NCI-H2107 treated with DMSO at 0.1 percent for 48 hours (cell line): ENCODE results near the gene STIM2.

Source experiments
- DNase-seq: peaks from one replicate; lab custom pipeline; 2025; ENCODE audit not compliant: unreplicated experiment; lab: John Stamatoyannopoulos, UW

STIM2 gene

GRCh38 chr4:26996745-26997144 is 136.1 kb downstream of the STIM2 start:
- DNase-seq, result no peak

- no peak for DNase-seq
Observed at GRCh38 chr4:26999689-27000088, 139.0 kb downstream of the STIM2 start.

GRCh38 chr4:27000122-27000521 is 139.5 kb downstream of the STIM2 start:
- DNase-seq, result no peak

- DNase-seq, result no peak
Observed at GRCh38 chr4:27000820-27001219, 140.2 kb downstream of the STIM2 start.

- no peak for DNase-seq
Observed at GRCh38 chr4:27001398-27002164, 140.9 kb downstream of the STIM2 start.

GRCh38 chr4:27003642-27004113 is 143.0 kb downstream of the STIM2 start:
- DNase-seq, result no peak

GRCh38 chr4:27005501-27005900 is 144.9 kb downstream of the STIM2 start:
- no peak for DNase-seq

GRCh38 chr4:27005905-27006590 is 145.4 kb downstream of the STIM2 start:
- no peak for DNase-seq

GRCh38 chr4:27006646-27007045 is 146.0 kb downstream of the STIM2 start:
- DNase-seq, result no peak

- no peak for DNase-seq
Observed at GRCh38 chr4:27007507-27007906, 146.9 kb downstream of the STIM2 start.

GRCh38 chr4:27008679-27009078 is 148.0 kb downstream of the STIM2 start:
- DNase-seq, result no peak

- no peak for DNase-seq
Observed at GRCh38 chr4:27009539-27009938, 148.9 kb downstream of the STIM2 start.

GRCh38 chr4:27010334-27010940 is 149.8 kb downstream of the STIM2 start:
- DNase-seq, result peak; percentile 15

GRCh38 chr4:27011401-27011800 is 150.8 kb downstream of the STIM2 start:
- DNase-seq, result no peak

GRCh38 chr4:27013012-27013411 is 152.4 kb downstream of the STIM2 start:
- DNase-seq, result no peak

GRCh38 chr4:27016551-27016950 is 155.9 kb downstream of the STIM2 start:
- no peak for DNase-seq

GRCh38 chr4:27017623-27018022 is 157.0 kb downstream of the STIM2 start:
- no peak for DNase-seq

- DNase-seq, result no peak
Observed at GRCh38 chr4:27018076-27018475, 157.4 kb downstream of the STIM2 start.

- DNase-seq, result no peak
Observed at GRCh38 chr4:27018910-27019309, 158.3 kb downstream of the STIM2 start.

GRCh38 chr4:27019766-27020165 is 159.1 kb downstream of the STIM2 start:
- DNase-seq, result no peak

GRCh38 chr4:27020203-27020602 is 159.6 kb downstream of the STIM2 start:
- no peak for DNase-seq

GRCh38 chr4:27020603-27021002 is 160.0 kb downstream of the STIM2 start:
- DNase-seq, result no peak
